ENCODE results near the gene DISC1.
"Not testable (repeated sequence)": the region's sequence is repeated elsewhere in the genome, so short reads cannot be mapped to it uniquely, and the experiment has no call there.

DISC1 gene

DNA sequence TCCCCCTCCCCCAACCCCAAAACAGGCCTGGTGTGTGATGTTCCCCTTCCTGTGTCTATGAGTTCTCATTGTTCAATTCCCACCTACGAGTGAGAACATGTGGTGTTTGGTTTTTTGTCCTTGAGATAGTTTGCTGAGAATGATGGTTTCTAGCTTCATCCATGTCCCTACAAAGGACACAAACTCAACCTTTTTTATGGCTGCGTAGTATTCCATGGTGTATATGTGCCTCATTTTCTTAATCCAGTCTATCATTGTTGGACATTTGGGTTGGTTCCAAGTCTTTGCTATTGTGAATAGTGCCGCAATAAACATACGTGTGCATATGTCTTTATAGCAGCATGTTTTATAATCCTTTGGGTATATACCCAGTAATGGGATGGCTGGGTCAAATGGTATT is 102.4 kb downstream of the DISC1 start:
- DNase-seq (ENCODE audit: low read depth) = not testable (repeated sequence)

DNA sequence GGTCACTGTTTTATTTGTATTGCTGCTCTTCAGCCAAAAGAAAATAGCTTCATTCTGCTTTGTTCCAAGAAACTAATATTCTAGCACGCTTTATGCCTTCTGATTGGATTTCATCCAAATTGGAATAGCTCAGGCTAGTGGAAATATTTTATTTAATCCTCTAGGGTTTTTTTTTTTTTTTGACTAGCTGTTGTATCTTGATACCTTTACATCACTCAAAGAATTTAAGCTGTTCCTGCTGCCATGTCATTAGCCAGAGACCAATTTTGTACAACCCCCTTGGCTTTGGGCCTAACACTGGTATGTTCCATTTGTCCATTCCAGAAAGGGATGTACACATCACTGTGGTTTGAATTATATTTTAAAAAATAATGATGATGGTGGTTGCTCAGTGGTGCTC is 103.0 kb downstream of the DISC1 start:
- DNase-seq (ENCODE audit: low read depth) = no peak

DNA sequence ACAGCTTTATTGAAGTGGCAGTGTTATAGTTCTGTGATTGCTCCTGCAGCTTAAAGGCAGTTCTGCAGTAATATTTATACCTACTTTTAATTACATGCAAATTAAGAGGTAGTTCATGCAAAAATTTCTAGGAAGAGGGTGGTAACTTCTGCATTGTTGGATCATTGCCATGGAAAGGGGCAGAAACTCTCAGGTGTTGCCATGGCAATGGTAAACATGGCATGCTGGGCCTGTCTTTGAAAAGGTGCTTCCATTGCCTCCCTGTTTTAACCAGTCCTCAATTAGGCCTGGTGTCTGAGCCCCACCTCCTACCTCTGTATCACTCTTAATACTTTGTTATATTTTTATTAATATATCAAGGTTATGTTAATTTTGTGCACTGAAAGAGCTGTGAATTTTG is 104.7 kb downstream of the DISC1 start:
- no peak for DNase-seq (ENCODE audit: low read depth)

DNA sequence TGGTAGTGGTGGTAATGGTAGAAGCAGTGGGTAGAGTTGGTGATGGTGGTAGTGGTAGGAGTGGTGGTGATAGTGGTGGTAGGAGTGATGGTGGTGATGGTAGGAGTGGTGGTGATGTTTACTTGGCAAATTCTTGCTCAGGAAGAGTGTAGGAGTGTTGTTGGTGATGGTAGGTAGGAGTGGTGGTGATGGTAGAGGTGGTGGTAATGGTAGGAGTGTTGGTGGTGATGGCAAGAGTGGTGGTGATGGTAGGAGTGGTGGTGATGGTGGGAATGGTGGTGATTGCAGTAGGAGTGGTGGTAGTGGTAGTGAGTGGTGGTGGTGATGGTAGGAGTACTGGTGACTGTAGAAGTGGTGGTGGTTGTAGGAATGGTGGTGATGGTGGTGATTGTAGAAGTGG is 106.5 kb downstream of the DISC1 start:
- no peak for DNase-seq (ENCODE audit: low read depth)

DNA sequence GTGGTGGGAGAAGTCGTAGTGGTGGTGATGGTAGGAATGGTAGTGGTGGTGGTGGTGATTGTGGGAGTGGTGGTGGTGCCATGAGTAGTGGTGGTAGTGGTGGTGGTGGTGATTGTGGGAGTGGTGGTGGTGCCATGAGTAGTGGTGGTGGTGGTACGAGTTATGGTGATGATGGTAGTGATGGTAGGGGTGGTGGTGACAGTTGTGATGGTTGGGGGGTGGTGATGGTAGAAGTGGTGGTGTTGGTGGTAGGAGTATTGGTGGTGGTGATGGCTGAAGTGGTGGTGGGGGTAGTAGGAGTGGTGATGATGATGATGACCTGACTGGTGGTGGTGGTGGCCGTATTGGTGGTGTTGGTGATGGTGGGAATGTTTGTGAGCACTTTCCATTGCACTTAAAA is 107.1 kb downstream of the DISC1 start:
- DNase-seq (ENCODE audit: low read depth) = no peak

DNA sequence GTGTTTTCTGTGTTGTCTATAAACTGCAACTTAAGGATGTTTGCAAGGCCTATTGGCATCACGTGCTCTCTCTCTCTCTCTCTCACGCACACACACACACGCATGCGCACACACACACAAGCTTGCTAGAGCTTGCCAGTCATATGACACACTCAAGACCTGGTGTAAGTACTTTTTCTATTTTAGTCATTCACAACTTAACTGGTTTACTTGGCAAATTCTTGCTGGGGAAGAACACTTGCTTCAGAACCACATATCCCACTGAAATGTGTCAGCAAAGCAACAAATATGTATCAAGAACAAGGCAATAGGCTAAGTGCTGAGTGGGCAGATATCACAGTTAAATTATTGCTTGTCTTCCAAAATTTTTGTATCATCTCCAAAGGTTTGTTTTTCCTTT is 107.8 kb downstream of the DISC1 start:
- DNase-seq (ENCODE audit: low read depth) = no peak

DNA sequence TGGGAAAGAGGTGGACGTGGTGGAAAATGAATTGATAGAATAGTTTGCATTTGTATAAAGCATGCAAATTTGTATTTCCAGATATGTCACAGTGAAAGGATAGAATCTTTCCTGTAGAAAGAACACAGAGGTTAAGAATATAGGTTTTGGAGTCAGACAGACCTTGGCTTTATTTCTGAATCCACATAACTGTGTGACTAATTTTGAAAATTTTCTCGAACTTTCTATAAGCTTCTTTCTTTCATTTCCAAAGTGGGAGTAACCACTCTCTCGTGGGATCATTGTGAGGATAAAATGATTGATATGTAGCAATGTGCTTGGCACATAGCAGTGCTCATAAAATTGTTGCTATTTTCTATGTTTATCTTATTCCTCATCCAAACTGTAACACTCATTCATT is 108.8 kb downstream of the DISC1 start:
- DNase-seq (ENCODE audit: low read depth) = no peak

DNA sequence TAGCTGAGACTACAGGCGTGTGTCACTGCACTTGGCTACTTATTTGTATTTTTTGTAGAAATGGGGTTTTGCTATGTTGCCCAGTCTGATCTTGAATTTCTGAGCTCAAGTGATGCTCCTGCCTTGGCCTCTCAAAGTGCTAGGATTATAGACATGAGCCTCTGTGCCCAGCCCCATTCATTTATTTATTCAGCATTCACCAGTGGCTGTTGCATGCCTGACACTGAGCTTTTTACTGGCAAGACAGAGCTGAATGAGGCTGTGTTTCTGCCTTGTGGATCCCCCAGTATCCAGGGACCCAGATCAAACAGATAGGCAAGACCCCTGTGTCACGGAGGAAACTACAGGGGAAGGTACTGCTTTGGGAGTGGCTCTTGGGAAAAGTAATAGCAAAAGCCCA is 109.4 kb downstream of the DISC1 start:
- DNase-seq (ENCODE audit: low read depth) = no peak

DNA sequence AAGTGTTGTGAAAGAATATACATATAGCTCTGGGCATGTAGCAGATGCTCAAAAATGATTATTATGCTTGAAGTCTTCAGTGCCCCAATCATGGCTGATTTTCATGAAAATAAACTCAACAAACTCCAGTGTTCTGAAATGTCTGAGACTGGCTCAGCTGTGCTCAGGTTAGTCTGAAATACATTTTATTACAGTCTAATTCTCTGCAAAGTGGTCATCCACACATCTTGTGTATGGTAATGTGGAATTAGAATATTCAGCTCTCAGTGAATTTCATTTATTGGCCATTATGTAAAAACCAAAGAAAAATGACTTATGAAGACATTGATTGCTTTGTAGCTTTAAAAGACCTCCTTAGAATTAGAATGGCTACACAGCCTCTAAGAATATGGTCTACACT is 109.9 kb downstream of the DISC1 start:
- DNase-seq (ENCODE audit: low read depth) = no peak

DNA sequence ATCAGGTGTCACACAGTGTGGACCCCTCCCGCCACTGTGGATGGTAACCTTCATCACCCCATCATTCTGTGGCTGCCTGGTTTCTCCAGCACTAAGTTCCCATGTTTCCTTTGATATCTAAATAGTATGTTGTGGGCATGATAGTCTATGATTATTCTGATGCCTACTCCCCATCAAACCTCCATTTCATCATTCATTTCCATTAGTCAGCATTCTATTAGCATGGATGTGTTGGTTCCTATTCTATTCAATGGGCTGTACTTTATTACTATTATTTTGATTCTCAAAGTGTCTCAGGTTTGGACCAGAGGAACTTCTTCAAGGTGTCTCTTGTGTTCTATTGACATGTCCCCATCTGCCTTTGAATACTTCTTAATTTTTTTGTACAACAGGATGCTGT is 112.0 kb downstream of the DISC1 start:
- no peak for DNase-seq (ENCODE audit: low read depth)

DNA sequence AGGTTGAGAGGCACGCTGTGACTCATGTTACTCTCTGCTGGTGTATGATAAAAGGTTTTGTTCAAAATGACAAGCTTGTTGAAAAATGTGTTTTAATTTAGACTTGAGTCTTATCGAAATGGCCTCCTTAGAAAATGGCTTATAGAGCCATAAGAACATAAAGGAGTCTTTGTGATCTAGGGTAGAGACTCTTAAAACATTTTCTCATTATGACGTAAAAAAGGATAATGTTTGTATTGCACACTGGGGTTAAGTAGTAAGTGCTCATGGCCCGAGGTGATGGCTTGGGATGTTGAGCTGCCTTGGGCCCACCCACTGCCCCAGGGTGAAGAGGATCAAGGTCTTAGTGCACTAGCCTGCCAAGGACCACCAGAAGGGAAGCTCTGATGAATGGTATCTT is 117.4 kb downstream of the DISC1 start:
- no peak for DNase-seq (ENCODE audit: low read depth)

DNA sequence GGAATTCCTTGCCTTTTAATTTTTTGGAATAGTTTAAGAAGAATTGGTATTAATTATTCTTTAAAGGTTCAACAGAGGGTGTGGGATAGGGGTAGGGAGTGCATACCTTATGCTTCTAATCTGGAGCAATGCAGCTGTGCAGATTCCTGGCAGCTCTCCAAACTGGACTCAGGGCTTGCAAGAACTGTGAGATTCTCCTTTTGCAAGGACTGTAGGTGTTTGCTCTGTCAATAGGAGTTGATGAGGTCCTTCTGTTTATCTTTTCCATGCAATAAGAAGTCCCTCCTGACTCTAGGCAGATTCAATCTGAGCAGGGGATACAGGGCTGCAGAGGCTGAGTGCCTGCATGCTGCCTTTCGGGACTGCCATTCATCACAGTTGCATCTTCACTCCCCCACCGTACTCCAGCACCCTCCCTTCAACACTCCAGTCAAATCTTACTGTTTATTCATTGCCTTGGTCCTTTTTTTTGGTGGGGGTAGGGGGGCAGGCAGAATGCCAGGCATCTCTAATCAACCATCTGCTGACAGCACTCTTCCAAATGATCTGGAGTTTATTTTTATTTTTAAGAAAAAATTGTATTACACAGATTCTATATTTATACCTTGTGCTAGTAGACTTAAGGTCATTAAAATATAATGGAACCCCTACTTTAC is 122.3 kb downstream of the DISC1 start:
- no peak for DNase-seq (ENCODE audit: low read depth)

DNA sequence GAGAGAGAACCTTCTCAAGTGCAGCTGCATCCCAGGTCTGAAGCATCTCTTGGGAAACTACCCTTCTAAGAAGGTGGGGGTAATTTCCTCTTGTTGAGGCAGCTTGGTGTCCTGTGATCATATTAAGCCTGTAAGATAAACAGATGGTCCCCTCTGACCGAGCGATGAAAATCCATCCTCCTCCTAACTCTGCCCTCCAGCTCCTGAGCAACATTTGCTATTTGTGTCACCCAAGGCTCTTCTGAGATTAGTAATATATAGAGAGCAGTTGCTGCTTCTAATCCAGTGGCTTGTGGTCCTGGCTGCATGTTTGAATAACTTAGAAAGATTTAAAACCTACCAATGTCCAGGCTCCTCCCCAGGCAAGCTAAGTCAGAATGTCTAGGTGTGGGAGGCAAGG is 123.7 kb downstream of the DISC1 start:
- DNase-seq (ENCODE audit: low read depth) = no peak

DNA sequence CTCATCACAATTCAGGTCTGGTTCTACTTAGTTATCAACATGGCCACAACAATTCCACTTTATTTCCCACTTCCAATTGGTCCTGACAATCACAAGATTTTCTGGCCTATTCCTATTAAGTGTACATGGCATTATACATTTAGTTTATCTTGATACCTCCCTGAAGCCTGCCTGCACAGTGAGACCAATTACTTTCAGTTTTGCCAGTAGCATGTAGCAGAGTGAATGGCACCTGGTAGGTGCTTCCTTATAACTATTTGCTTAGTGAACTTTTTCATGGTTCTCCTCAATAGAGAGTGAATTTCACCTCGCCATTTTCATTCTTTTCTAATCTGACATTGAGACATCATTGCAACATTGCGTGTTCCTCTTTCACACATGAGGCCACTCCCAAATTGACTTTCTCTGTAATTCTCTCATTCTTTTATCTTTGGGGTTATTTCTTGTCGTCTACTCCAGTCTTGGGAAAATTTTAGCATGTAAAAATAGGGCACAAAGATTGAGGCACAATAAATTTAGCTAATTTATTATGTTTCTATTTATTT is 124.3 kb downstream of the DISC1 start:
- DNase-seq (ENCODE audit: low read depth) = no peak

DNA sequence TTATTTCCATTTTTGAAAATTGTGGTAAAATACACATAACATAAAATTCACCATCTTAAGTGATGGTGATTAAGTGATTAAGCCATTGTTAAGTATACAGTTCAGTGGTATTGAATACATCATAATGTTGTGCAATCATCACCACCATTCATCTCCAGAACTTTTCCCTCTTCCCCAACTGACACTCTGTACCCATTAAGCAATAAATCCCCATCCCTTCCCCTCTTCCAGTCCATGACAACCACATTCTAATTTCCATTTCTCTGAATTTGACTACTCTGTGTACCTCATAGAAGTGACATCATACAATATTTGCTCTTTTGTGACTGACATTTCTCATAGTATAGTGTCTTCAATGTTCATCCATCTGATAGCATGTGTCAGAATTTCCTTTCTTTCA is 124.8 kb downstream of the DISC1 start:
- DNase-seq (ENCODE audit: low read depth) = no peak

DNA sequence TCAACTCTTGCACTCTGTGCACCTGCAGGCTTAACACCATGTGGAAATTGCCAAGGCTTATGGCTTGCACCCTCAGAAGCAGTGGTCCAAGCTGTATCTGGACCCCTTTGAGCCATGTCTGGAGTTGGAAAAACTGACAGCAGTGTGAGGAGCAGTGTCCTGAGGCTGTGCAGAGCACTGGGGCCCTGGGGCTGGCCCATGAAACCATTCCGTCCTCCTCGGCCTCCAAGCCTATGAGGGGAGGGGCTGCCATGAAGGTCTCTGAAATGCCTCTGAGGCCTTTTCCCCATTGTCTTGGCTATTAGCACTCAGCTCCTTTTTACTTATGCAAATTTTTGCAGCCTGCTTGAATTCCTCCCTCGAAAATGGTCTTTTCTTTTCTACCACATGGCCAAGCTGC is 126.7 kb downstream of the DISC1 start:
- no peak for DNase-seq (ENCODE audit: low read depth)

DNA sequence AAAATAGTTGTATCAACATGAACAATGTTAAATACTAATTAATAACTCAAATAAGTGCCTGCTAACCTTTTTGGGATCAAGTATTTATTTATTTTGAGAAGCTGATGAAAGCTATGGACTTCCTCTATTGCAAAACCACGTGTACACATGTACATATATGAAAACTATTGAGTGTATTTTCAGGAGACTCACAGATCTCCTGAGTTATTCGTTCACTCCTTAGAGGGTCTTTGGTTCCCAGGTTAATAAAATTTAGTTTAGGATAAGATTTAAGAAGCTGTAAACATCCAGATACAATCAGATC is 130.5 kb downstream of the DISC1 start:
- DNase-seq (ENCODE audit: low read depth) = no peak

DNA sequence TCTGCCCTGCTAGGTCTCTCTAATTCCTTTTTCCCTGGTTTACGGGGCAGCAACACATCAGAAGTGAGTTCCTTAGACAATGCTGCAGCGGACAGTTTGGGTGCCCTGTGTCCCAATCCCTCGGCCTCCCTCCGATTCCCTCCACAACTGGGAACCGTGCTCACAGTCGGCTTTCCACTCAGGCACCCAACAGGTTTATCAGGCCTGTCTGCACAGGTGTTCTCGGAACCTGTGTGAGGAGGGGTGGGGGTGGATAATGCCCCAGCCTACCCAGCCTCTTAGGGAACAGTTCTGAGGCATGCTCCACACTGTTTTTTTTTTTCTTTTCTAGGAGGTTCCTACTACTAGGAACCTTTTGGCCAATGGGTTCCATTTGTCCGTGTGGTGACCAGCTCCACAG is 131.2 kb downstream of the DISC1 start:
- no peak for DNase-seq (ENCODE audit: low read depth)

DNA sequence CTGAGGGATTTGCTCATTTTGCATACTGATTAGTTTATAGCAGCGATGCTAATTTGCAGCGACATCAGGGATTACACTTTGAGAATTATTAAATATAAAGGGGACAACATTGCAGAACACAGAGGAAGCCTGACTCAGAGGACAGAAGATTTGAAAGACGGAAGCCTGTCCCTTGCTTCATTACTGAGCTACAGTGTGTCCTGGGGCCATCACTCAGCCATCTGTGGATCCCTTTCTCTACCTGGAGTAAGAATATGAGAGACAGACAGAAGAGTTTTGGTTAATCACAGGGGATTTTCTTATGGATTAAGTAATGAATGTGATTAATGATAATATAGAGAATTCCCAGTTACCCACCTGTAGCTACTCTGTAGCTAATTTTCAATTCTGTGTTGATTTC is 134.7 kb downstream of the DISC1 start:
- DNase-seq (ENCODE audit: low read depth) = no peak

DNA sequence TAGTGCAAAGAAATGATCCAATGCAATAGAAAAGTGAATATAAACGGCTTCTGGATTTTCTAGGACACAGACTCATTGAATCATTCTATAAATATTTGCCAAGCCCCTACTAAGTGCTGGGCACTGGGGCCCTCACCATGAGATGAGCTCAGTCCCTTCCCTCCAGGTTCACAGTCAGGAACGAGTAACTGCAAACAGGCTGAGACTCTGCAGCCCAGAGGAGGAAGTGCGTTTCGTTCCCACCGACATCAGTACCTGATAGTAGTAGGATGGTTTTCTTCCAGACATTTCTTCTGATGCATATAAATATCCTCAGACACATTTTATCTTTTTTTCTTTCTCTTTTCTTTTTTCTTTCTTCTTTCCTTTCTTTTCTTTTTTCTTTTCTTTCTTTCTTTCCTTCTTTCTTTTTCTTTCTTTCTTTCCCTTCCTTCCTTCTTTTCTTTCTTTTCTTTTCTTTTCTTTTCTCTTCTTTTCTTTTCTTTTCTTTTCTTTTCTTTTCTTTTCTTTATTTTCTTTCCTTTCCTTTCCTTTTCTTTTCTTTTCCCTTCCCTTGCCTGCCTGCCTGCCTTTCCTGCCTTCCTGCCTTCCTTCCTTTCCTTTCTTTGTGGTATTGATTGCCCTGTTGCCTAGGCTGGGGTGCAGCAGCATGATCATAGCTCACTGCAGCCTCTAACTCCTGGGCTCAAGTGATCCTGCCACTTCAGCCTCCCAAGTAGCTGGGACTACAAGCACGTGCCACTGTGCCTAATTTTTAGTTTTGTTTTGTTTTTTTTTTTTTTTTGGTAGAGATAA is 135.4 kb downstream of the DISC1 start:
- DNase-seq (ENCODE audit: low read depth) = no peak

DNA sequence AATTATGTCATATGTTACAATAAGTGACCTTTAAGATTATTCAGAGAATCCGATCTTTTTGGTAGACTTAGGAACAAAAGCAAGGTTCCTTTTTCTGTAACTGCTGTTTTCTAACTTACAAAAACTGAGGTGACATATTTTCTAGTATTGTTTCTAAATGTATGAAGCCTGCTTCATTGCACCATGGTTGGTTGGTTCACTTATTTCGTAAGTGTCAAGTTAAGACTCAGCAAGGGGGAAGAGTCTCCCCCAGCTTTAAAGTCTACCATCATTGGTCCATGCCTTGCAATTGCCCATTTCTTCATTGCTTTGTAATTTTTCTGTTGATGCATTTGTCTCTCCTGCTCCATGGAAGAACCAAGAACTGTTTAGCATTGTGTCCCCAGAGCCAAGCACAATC is 136.9 kb downstream of the DISC1 start:
- no peak for DNase-seq (ENCODE audit: low read depth)

DNA sequence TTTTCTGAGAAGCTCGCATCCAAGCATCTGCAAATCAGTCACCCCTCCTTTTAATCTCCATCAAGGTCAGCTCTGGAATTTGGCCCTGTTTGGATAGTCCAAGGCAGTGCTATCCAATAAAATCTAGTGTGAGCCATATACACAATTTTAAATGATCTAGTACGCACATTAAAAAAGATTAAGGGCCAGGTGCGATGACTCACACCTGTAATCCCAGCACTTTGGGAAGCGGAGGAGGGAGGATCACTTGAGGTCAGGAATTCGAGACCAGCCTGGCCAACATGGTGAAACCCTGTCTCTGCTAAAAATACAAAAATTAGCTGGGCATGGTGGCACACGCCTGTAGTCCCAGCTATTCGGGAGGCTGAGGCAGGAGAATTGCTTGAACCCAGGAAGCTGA is 139.2 kb downstream of the DISC1 start:
- DNase-seq (ENCODE audit: low read depth) = not testable (repeated sequence)

DNA sequence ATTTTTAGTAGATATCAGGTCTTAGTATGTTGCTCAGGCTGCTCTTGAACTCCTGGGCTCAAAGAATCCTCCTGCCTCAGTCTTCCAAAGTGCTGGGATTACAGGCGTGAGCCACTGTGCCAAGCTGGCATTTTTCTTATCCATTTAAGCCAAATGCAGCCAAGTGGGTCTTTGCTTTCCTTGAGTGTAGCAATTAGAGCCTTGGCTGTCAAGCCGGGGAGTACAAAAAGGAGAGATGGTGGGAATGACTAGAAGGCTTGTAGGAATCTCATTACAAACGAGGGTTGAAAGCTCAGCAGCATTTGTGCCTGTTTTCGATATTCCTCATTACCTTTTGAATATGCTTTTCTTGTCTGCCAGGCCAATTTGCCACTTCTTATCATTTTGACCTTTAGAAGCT is 140.9 kb downstream of the DISC1 start:
- DNase-seq (ENCODE audit: low read depth) = no peak

DNA sequence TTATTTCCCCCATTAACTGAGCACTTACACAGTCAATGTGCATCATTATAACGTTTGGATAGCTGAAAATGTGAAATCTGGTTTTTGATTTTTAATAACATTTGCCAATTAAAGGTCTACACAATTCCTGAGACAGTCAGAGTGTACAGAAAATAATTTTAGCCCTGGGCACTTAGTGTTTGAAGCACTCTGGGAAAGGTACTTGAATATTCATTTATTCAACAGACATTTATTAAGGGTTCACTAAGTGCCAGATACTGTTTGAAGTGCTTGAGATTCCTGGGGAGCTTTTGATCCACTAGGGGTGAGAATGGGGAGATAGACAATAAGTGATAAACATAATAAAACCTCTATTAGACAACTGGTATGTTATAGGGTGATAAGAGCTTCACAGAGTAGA is 141.8 kb downstream of the DISC1 start:
- no peak for DNase-seq (ENCODE audit: low read depth)

Data from activated gamma-delta T cell treated with anti-CD3 and anti-CD28 coated beads, Interleukin-2, amount 50 U/mL, for 16 hours (primary cell).